Mammary epithelial cell (primary cell): ENCODE data around the gene ATP1A4.
"Not testable (repeated sequence)": the region's sequence is repeated elsewhere in the genome, so short reads cannot be mapped to it uniquely, and the experiment has no call there.

Experiments used
- EZH2 ChIP-seq: IDR thresholded peaks from 2 replicates; pipeline ENCODE4 v1.6.1; 2012; ENCODE audit warnings: low read length, inconsistent platforms, borderline replicate concordance
- TF ChIP-seq, protein P1 (sequence below), 2 donors: IDR thresholded peaks in 1 of 2; conservative IDR thresholded peaks in 1 of 2; 2 replicates each; pipeline ENCODE4 v1.5.1; 2011 to 2012; ENCODE audit warnings: inconsistent platforms in 2 of 2, low read length in 2 of 2, mild to moderate bottlenecking in 2 of 2, control low read depth in 1 of 2, low read depth in 1 of 2; ENCODE audit not compliant: insufficient read depth in 1 of 2; ENCODE audit errors: extremely low read depth in 1 of 2

DNA sequence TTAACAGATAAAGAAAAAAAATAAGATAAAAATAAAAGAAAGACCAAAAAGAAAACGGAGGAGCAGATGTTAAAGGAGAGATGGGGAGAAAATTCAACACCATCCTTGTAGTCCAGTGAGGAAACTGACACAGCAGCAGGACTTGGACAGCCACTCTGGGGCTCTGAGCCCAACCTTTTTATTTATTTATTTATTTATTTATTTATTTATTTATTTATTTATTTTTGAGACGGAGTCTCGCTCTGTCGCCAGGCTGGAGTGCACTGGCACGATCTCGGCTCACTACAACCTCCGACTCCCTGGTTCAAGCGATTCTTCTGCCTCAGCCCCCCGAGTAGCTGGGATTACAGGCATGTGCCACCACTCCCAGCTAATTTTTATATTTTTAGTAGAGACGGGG lies 39.9 kb upstream of the ATP1A4 start:
- not testable (repeated sequence) for TF ChIP-seq EZH2
- TF ChIP-seq, protein P1, sequence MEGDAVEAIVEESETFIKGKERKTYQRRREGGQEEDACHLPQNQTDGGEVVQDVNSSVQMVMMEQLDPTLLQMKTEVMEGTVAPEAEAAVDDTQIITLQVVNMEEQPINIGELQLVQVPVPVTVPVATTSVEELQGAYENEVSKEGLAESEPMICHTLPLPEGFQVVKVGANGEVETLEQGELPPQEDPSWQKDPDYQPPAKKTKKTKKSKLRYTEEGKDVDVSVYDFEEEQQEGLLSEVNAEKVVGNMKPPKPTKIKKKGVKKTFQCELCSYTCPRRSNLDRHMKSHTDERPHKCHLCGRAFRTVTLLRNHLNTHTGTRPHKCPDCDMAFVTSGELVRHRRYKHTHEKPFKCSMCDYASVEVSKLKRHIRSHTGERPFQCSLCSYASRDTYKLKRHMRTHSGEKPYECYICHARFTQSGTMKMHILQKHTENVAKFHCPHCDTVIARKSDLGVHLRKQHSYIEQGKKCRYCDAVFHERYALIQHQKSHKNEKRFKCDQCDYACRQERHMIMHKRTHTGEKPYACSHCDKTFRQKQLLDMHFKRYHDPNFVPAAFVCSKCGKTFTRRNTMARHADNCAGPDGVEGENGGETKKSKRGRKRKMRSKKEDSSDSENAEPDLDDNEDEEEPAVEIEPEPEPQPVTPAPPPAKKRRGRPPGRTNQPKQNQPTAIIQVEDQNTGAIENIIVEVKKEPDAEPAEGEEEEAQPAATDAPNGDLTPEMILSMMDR (conservative IDR thresholded peaks at IDR 0.05 in 1 of 2, IDR thresholded peaks at IDR 0.05 in 1 of 2; ENCODE audit: extremely low read depth in 1 of 2, insufficient read depth in 1 of 2, low read depth in 1 of 2, low read length in 2 of 2): not testable (repeated sequence)
